Mesodermal cell (in vitro differentiated cells): Measurements from ENCODE around the gene ANO9.

Source experiments
- H3K27ac ChIP-seq: 2 replicates; pipeline ENCODE4 v1.7.0; 2013; ENCODE audit warnings: mild to moderate bottlenecking, low read depth, low read length, moderate library complexity; ENCODE audit not compliant: severe bottlenecking
- H3K36me3 ChIP-seq: 2 replicates; pipeline ENCODE4 v1.7.1; 2013; ENCODE audit warnings: mild to moderate bottlenecking, low read length, moderate library complexity; ENCODE audit not compliant: control insufficient read depth, insufficient read depth
- H3K4me1 ChIP-seq: one replicate; pipeline ENCODE4 v1.7.1; 2013; ENCODE audit warnings: mild to moderate bottlenecking, low read length; ENCODE audit not compliant: insufficient read depth, control insufficient read depth, poor library complexity, severe bottlenecking
- H3K4me3 ChIP-seq: 2 replicates; pipeline ENCODE4 v1.7.0; 2013; ENCODE audit warnings: low read length, control low read depth, mild to moderate bottlenecking; ENCODE audit not compliant: insufficient read depth, poor library complexity, severe bottlenecking; ENCODE audit errors: extremely low read depth
- H3K9me3 ChIP-seq: 2 replicates; pipeline ENCODE4 v1.7.1; 2013; ENCODE audit warnings: mild to moderate bottlenecking, low read length, moderate library complexity; ENCODE audit not compliant: control insufficient read depth
- WGBS, 2 experiments: methylation state at CpG; one replicate each; pipeline ENCODE4 v1.1.5; 2013; ENCODE audit warnings: missing lambda C conversion rate in 2 of 2; ENCODE audit not compliant: insufficient coverage in 2 of 2; 5-methylcytosine and 5-hydroxymethylcytosine counted together

Gene ANO9

GRCh38 chr11:396948-397548, 44.8 kb downstream of the ANO9 start:
- 64 to 73% methylated on average over 39 to 43 of the region's 43 CpGs for whole genome bisulfite sequencing, 2 experiments

GRCh38 chr11:396511-396947, 45.3 kb downstream of the ANO9 start:
- no peaks in the 10 kb centered on the region for H3K36me3 ChIP-seq
- no peak overlapping the region for H3K27ac ChIP-seq
- WGBS, 2 experiments: 65 to 72% methylated on average over 20 of the region's 23 CpGs
- peaks cover 4% of the 10 kb centered on the region for H3K9me3 ChIP-seq
- H3K4me1 ChIP-seq: peaks cover 13% of the 10 kb centered on the region
- peak overlapping the region; percentile 21 for H3K4me3 ChIP-seq

More at GRCh38 chr11:396948-397548, 44.8 kb downstream of the ANO9 start:
- peak overlapping the region; percentile 21 for H3K4me3 ChIP-seq
- H3K27ac ChIP-seq: no peak overlapping the region
- H3K9me3 ChIP-seq: peaks cover 4% of the 10 kb centered on the region
- H3K36me3 ChIP-seq: no peaks in the 10 kb centered on the region
- peaks cover 13% of the 10 kb centered on the region for H3K4me1 ChIP-seq

DNA sequence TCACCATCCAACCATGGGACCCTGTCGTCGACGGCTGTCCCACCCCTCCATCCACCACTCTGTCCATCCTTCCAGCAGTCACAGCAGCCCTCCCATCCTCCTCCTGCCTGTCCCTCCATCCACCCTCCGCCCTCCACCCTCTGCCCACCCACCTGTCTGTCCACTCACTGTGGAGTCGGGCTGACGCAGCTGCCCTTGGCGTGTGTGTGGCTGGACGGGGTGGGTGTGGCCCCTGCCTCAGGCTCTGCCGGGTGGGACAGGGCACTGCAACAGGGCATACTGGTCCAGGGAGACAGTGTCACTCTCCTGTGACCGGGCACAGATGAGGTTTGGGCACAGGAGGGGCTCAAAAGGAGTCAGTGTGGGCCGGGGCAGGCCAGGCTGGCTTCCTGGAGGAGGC, 45.9 kb downstream of the ANO9 start:
- peaks cover 4% of the 10 kb centered on the region for H3K9me3 ChIP-seq
- H3K27ac ChIP-seq: no peak overlapping the region
- H3K36me3 ChIP-seq: no peaks in the 10 kb centered on the region
- H3K4me3 ChIP-seq: no peak overlapping the region
- H3K4me1 ChIP-seq: peaks cover 13% of the 10 kb centered on the region
- 93 to 94% methylated on average over 9 to 11 of the region's 11 CpGs for WGBS, 2 experiments

- Histone ChIP-seq H3K4me1 (peaks cover 13% of the 10 kb centered on the region), H3K27ac (no peak overlapping the region), H3K36me3 (no peaks in the 10 kb centered on the region), H3K4me3 (no peak overlapping the region), H3K9me3 (peaks cover 3% of the 10 kb centered on the region)
- 92% methylated on average over 20 to 21 of the region's 25 CpGs for WGBS, 2 experiments
Measured at GRCh38 chr11:394858-395655, 46.8 kb downstream of the ANO9 start.

GRCh38 chr11:394034-394857, 47.6 kb downstream of the ANO9 start, which contains the start of gene PKP3:
TSS of gene PKP3 (plus strand) at chr11:394209. CDS start at chr11:394293, 84 bp downstream.
- Histone ChIP-seq H3K4me3 (no peak within 1 kb of the TSS), H3K4me1 (peaks cover 13% of the 10 kb centered on the region), H3K27ac (no peak within 1 kb of the TSS), H3K36me3 (no peaks in the 10 kb centered on the region), H3K9me3 (no peaks in the 10 kb centered on the region)
- WGBS, 2 experiments: 88 to 90% methylated on average over 31 to 44 of the region's 57 CpGs

DNA sequence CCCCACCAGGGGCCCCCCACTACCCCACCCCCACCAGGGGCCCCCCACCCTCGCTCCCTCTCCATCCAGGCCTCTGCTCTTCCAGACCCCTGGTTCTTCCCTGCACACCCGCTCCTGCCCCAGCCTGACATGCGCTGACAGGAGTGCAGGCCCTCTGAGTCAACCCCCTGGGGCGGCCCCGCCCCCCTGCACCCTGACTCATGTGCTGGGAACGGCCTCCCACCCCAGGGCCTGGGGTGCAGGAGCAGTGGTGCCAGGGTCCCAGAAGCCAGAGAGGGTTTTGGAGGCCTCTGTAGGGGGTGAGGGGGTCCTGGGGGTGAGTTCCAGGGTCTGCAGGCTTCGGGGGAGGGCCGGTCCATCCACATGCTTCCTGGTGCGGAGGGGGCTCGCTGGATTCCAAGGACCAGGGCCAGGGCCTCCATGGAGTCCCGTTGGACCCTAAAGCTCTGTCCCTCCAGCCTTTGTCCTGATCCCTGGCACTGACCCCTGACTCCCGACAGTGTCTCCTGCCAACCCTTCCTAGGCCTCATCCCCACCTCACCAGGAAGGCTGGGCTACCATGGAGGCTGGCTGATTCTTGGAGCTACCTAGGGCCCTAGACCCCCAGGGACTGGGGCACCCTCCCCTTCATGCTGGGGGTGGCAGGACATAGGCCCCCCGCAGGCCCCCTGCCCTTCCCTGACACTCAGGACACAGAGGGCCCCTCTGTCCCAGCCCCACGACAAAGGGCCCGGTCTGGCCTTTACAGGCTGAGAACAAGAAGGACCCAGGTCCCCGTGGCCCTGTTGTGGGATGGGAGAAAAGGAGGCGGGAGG, 48.4 kb downstream of the ANO9 start:
- Histone ChIP-seq H3K4me3 (no peak overlapping the region), H3K36me3 (no peaks in the 10 kb centered on the region), H3K27ac (no peak overlapping the region), H3K4me1 (peaks cover 13% of the 10 kb centered on the region), H3K9me3 (no peaks in the 10 kb centered on the region)
- WGBS, 2 experiments: 88 to 89% methylated on average over 12 to 16 of the region's 17 CpGs

DNA sequence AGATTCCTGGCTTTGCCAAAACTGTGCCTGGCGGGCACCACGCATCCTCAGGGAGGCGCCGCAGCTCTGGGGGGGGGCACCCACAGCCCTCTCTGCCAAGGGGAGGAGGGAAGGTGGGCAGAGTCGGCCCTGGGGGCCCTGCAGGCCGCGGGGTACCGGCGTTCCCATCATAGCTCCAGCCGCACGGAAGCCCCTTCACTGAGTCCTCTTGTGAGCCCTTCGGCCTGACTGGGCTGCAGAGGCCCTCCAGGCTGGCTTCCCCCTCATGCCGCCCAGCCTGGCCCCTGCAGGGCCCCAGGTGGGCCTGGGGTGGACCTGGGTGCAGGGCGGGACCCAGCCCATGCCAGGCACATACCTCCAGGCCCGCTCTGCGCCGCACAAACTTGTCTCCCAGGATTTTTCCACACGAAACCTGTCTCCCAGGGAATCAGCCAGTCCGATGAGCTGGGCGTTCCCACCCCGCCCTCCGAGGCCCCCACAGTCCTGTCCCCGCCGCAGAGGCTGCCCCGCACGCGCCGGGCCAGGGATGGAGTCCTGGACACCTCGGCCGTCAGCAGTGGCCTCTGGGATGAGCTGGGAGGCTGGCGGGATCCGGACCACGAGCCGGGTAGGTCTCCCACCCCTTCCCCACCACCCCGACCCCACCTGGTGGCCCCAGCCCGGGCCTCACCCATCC, 49.6 kb downstream of the ANO9 start:
- no peak overlapping the region for H3K4me3 ChIP-seq
- H3K27ac ChIP-seq: no peak overlapping the region
- WGBS, 2 experiments: 95 to 96% methylated on average over 23 to 25 of the region's 36 CpGs
- H3K36me3 ChIP-seq: no peaks in the 10 kb centered on the region
- peaks cover 13% of the 10 kb centered on the region for H3K4me1 ChIP-seq
- H3K9me3 ChIP-seq: no peaks in the 10 kb centered on the region

GRCh38 chr11:391117-392017, 50.4 kb downstream of the ANO9 start:
- Histone ChIP-seq H3K9me3 (no peaks in the 10 kb centered on the region), H3K27ac (no peak overlapping the region), H3K4me3 (no peak overlapping the region), H3K36me3 (no peaks in the 10 kb centered on the region), H3K4me1 (peaks cover 13% of the 10 kb centered on the region)
- 92% methylated on average over 34 to 38 of the region's 38 CpGs for WGBS, 2 experiments

DNA sequence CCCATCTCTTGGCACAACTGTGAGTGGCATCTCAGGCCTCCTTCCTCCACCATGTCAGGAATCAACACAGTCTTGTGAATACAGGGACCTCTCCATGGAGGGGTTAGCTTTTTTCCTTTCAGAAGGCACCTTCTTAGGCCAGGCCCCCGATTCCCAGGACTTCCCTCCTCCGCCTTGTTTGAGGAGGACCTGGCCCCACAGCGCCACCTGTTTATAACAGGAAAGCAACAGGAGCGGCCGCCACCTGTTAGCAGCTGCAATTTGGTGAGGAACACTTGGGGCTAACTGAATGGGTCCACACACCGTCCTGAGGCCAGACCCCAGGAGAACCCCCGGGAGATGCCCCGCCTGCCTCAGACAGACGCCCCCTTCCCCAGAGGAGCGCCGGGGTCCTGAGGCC, 51.6 kb downstream of the ANO9 start:
- Histone ChIP-seq H3K9me3 (no peaks in the 10 kb centered on the region), H3K36me3 (no peaks in the 10 kb centered on the region), H3K4me3 (no peak overlapping the region), H3K27ac (no peak overlapping the region), H3K4me1 (peaks cover 13% of the 10 kb centered on the region)
- WGBS, 2 experiments: 77 to 79% methylated on average over 5 to 6 of the region's 11 CpGs
